GM12878 (cell line): ENCODE measurements around the gene HDDC3. TPM values are rescaled to one million over a fixed set of nuclear protein-coding genes. Genes with fewer than 3 reads are reported as not detected.

ENCODE experiments used
- BACH1 ChIP-seq: fragments of 450-650 bp; IDR thresholded peaks from 2 replicates; pipeline ENCODE4 v1.6.1; 2017; ENCODE audit warnings: mild to moderate bottlenecking, borderline replicate concordance
- BHLHE40 ChIP-seq, 2 experiments: fragments of 450-650 bp in 1 of 2; IDR thresholded peaks; 2 replicates each; pipeline ENCODE4 v1.6.1; 2011 to 2017; ENCODE audit warnings: low read depth in 2 of 2, borderline replicate concordance in 1 of 2, improper control_type of control experiment in 1 of 2, low read length in 1 of 2, mild to moderate bottlenecking in 1 of 2
- BMI1 ChIP-seq: fragments of 450-650 bp; IDR thresholded peaks from 2 replicates; pipeline ENCODE4 v1.6.1; 2016; ENCODE audit warnings: mild to moderate bottlenecking, moderate library complexity, borderline replicate concordance
- CBX3 ChIP-seq: fragments of 200-600 bp; sonication (generic); IDR thresholded peaks from 2 replicates; pipeline ENCODE4 v1.6.1; 2016; ENCODE audit warnings: low read depth, borderline replicate concordance
- DPF2 ChIP-seq: fragments of 450-650 bp; IDR thresholded peaks from 2 replicates; pipeline ENCODE4 v1.6.1; 2017; ENCODE audit warnings: mild to moderate bottlenecking
- E4F1 ChIP-seq: fragments of 450-650 bp; IDR thresholded peaks from 2 replicates; pipeline ENCODE4 v1.6.1; 2018; ENCODE audit warnings: borderline replicate concordance, mild to moderate bottlenecking; ENCODE audit not compliant: partially characterized antibody
- FOXK2 ChIP-seq: fragments of 450-650 bp; IDR thresholded peaks from 2 replicates; pipeline ENCODE4 v1.6.1; 2017; ENCODE audit warnings: mild to moderate bottlenecking, moderate library complexity
- MYC ChIP-seq: IDR thresholded peaks from 2 replicates; pipeline ENCODE4 v1.6.1; 2011; ENCODE audit warnings: mild to moderate bottlenecking, low read length, moderate library complexity, inconsistent platforms; ENCODE audit not compliant: insufficient read depth, insufficient replicate concordance, insufficient read length, severe bottlenecking
- NRF1 ChIP-seq: conservative IDR thresholded peaks from 2 replicates; pipeline ENCODE4 v1.6.1; 2011; ENCODE audit warnings: mild to moderate bottlenecking, low read depth, low read length, improper control_type of control experiment
- RELB ChIP-seq: fragments of 450-650 bp; IDR thresholded peaks from 2 replicates; pipeline ENCODE4 v1.6.1; 2017; ENCODE audit warnings: low read depth, mild to moderate bottlenecking, moderate library complexity
- SIX5 ChIP-seq: IDR thresholded peaks from 2 replicates; pipeline ENCODE4 v1.6.1; 2011; ENCODE audit warnings: mild to moderate bottlenecking, low read depth, low read length, moderate library complexity; ENCODE audit not compliant: severe bottlenecking
- SRF ChIP-seq, 2 experiments: IDR thresholded peaks; 2 replicates each; pipeline ENCODE4 v1.6.1; 2011; ENCODE audit warnings: low read depth in 2 of 2, low read length in 2 of 2, mild to moderate bottlenecking in 1 of 2, moderate library complexity in 1 of 2
- STAT1 ChIP-seq: fragments of 450-650 bp; conservative IDR thresholded peaks from 2 replicates; pipeline ENCODE4 v1.6.1; 2014; ENCODE audit warnings: antibody characterized with exemption, mild to moderate bottlenecking
- USF2 ChIP-seq: IDR thresholded peaks from 2 replicates; pipeline ENCODE4 v1.6.1; 2011; ENCODE audit warnings: low read depth, low read length, improper control_type of control experiment, borderline replicate concordance
- YBX1 ChIP-seq: fragments of 450-650 bp; IDR thresholded peaks from 2 replicates; pipeline ENCODE4 v1.6.1; 2016; ENCODE audit warnings: antibody characterized with exemption
- ZNF217 ChIP-seq: fragments of 450-650 bp; IDR thresholded peaks from 2 replicates; pipeline ENCODE4 v1.6.1; 2017; ENCODE audit warnings: antibody characterized with exemption, mild to moderate bottlenecking
- polyA plus RNA-seq, 11 experiments: library from polyadenylated mRNA; depleted of rRNA in 4 of 11; unstranded in 6 of 11; stranded (reverse) in 5 of 11; fragments of >200 nt; fragmentation: Nextera tagmentation in 4 of 11; fragmentation: Illumina TruSeq in 1 of 11; extraction: Ambion mirVana in 4 of 11; extraction: Trizol in 1 of 11; gene quantifications; 1 replicate in 1 of 11; 2 replicates in 10 of 11; pipeline versions ENCODE4 v1.2.1 to v1.2.3, GENCODE V29; 2011 to 2016; ENCODE audit warnings: inconsistent platforms in 2 of 11, missing spikeins in 2 of 11, low read depth in 1 of 11
- total RNA-seq, 4 experiments: library from RNA; depleted of rRNA in 3 of 4; stranded (reverse); fragments of >200 nt in 3 of 4; fragmentation: Illumina TruSeq in 1 of 4; extraction: Trizol in 1 of 4; gene quantifications; 2 replicates each; pipeline versions ENCODE4 v1.2.1 to v1.2.3, GENCODE V29; 2013 to 2021
- TF ChIP-seq, protein P1 (sequence below): fragments of 450-650 bp; IDR thresholded peaks from 2 replicates; pipeline ENCODE4 v1.6.1; 2016; ENCODE audit warnings: mild to moderate bottlenecking, moderate library complexity, borderline replicate concordance
- TF ChIP-seq, protein P2 (sequence below): IDR thresholded peaks from 2 replicates; pipeline ENCODE4 v1.6.1; 2011; ENCODE audit warnings: borderline replicate concordance, low read depth, mild to moderate bottlenecking, moderate library complexity, mixed read lengths, low read length; ENCODE audit not compliant: insufficient read depth; ENCODE audit errors: extremely low read length

Gene HDDC3
- total and polyA plus RNA-seq, 10 of the 15 experiments (the other 5 are each of a cell fraction or from before 2014, with no cell fraction given), result 5.6 to 39.5 (median 23.0) TPM

DNA sequence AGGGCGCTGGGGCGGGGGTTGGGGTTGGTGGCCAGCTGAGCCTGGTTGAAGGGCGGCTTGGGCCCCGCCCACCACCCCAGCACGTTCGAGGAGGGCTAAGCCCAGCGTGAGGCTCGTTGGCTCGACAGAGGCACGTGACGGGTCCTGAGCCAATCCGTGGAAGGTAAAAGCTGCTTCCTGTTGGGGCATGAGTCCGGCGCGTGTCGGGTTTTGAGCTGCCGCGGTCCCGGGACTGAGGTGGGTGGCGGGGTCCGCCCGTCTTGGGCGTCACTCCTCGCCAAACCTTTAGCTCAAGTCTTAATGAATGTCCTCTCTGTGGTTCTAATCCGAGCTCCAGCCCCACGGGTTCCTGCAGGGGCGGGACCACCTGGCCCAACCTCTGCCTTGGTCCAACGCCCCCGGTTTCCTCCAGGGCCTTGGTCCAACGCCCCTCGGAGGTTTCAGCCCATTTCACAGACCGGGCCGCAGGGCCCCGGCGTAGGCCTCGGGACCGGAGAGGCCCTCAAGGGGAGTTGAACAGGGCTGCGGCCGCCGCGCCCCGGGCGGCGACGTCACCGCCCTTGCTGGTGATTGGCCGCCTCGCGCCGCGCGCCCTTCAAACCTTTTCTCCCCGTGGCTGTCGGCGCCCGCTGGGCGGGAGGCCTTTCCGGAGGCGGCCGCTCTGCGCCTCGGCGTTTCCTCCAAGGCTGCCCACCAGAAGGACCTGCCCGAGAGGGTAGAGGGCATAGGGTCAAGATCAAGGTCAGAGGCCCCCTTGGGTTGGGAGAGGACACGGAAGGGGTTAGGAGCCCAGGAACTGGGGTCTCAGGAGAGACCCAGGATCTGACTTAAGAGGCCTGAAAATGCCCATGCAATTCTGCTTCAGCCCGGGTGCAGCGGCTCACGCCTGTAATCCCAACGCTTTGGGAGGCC lies 22.6 kb upstream of the HDDC3 start, which contains the start of gene RCCD1 (continued):
- TF ChIP-seq, protein P1, sequence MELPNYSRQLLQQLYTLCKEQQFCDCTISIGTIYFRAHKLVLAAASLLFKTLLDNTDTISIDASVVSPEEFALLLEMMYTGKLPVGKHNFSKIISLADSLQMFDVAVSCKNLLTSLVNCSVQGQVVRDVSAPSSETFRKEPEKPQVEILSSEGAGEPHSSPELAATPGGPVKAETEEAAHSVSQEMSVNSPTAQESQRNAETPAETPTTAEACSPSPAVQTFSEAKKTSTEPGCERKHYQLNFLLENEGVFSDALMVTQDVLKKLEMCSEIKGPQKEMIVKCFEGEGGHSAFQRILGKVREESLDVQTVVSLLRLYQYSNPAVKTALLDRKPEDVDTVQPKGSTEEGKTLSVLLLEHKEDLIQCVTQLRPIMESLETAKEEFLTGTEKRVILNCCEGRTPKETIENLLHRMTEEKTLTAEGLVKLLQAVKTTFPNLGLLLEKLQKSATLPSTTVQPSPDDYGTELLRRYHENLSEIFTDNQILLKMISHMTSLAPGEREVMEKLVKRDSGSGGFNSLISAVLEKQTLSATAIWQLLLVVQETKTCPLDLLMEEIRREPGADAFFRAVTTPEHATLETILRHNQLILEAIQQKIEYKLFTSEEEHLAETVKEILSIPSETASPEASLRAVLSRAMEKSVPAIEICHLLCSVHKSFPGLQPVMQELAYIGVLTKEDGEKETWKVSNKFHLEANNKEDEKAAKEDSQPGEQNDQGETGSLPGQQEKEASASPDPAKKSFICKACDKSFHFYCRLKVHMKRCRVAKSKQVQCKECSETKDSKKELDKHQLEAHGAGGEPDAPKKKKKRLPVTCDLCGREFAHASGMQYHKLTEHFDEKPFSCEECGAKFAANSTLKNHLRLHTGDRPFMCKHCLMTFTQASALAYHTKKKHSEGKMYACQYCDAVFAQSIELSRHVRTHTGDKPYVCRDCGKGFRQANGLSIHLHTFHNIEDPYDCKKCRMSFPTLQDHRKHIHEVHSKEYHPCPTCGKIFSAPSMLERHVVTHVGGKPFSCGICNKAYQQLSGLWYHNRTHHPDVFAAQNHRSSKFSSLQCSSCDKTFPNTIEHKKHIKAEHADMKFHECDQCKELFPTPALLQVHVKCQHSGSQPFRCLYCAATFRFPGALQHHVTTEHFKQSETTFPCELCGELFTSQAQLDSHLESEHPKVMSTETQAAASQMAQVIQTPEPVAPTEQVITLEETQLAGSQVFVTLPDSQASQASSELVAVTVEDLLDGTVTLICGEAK, result no peak; the same call in 1 of the 2 replicates
- TF ChIP-seq MYC, result peak; percentile 80
- TF ChIP-seq YBX1, result no peak
- peak; percentile 37; the same call in 1 of the 2 replicates for TF ChIP-seq BACH1
- TF ChIP-seq STAT1, result peak; percentile 84
- TF ChIP-seq USF2, result peak; percentile 95
- no peak for TF ChIP-seq CBX3
- TF ChIP-seq ZNF217, result no peak
- TF ChIP-seq SIX5, result no peak
- peak; percentile 94 to 97 for TF ChIP-seq BHLHE40 (IDR thresholded peaks at IDR 0.05; ENCODE audit: borderline replicate concordance in 1 of 2, low read depth in 2 of 2, low read length in 1 of 2)
- TF ChIP-seq RELB, result peak; percentile 54
- TF ChIP-seq E4F1, result peak; percentile 58
- no peak for TF ChIP-seq NRF1
- TF ChIP-seq, protein P2, sequence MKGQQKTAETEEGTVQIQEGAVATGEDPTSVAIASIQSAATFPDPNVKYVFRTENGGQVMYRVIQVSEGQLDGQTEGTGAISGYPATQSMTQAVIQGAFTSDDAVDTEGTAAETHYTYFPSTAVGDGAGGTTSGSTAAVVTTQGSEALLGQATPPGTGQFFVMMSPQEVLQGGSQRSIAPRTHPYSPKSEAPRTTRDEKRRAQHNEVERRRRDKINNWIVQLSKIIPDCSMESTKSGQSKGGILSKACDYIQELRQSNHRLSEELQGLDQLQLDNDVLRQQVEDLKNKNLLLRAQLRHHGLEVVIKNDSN, result peak; percentile 99
- no peak for TF ChIP-seq FOXK2
- TF ChIP-seq SRF (IDR thresholded peaks at IDR 0.05; ENCODE audit: low read depth in 2 of 2, low read length in 2 of 2), result 0 out of 4 replicates have a peak, but pooled peaks of 1 of the 2 experiments have one; percentile 10
- TF ChIP-seq BMI1, result no peak
- peak; percentile 87 for TF ChIP-seq DPF2
